Endothelial cell of umbilical vein (primary cell): ENCODE data around the gene PLEKHG4B. TPM values are rescaled to one million over a fixed set of nuclear protein-coding genes. Genes with fewer than 3 reads are reported as not detected.

Source experiments
- BruUV-seq: library from RNA; stranded (reverse); fragments of 400-500 nt; replicated peaks from 2 replicates; lab custom pipeline; 2021; lab: Mats Ljungman, UMichigan
- CTCF ChIA-PET: fragments of 300-600, 350-600 bp; sonication (Branson Sonifier 250); formaldehyde crosslinking; loops from one replicate; lab custom pipeline; 2021; ENCODE audit warnings: antibody characterized with exemption, inconsistent platforms; lab: Charles Lee
- POLR2A ChIA-PET: fragments of 300-600, 350-600 bp; sonication (Branson Sonifier 250); formaldehyde crosslinking; loops from one replicate; lab custom pipeline; 2021; ENCODE audit warnings: antibody characterized with exemption, inconsistent platforms; lab: Charles Lee
- DNase-seq: peaks from one replicate; pipeline ENCODE4 v3.0.0-alpha.2; 2011; ENCODE audit warnings: low read depth, low spot score
- FAIRE-seq: peaks from 2 replicates; lab custom pipeline; 2011; peaks lifted over from hg19 to GRCh38; lab: Jason Lieb, UNC
- H2AFZ ChIP-seq: 2 replicates; pipeline ENCODE4 v1.6.0; 2012; ENCODE audit warnings: low read depth, low read length, control low read depth, inconsistent platforms
- H3K27ac ChIP-seq: 2 replicates; pipeline ENCODE4 v1.5.1; 2011; ENCODE audit warnings: low read depth, mild to moderate bottlenecking, control low read depth, low read length, moderate library complexity; ENCODE audit not compliant: insufficient read depth
- H3K27me3 ChIP-seq, 2 experiments: 2 replicates each; pipeline versions ENCODE4 v1.6.0 to v1.6.1; 2011; ENCODE audit warnings: low read length in 2 of 2, mixed read lengths in 1 of 2; ENCODE audit not compliant: control insufficient read depth in 2 of 2, insufficient read depth in 2 of 2
- H3K36me3 ChIP-seq, 2 experiments: 2 replicates in 1 of 2; 3 replicates in 1 of 2; pipeline ENCODE4 v1.5.1; 2011; ENCODE audit warnings: low read length in 2 of 2, mild to moderate bottlenecking in 1 of 2, moderate library complexity in 1 of 2; ENCODE audit not compliant: control insufficient read depth in 2 of 2, insufficient read depth in 2 of 2; ENCODE audit errors: extremely low read depth in 1 of 2
- H3K4me1 ChIP-seq: 3 replicates; pipeline ENCODE4 v1.5.1; 2011; ENCODE audit warnings: mild to moderate bottlenecking, low read length; ENCODE audit not compliant: control insufficient read depth, insufficient read depth; ENCODE audit errors: extremely low read depth
- H3K4me2 ChIP-seq: 2 replicates; pipeline ENCODE4 v1.6.1; 2011; ENCODE audit warnings: low read length, control low read depth, mixed read lengths; ENCODE audit not compliant: insufficient read depth
- H3K4me3 ChIP-seq, 3 experiments: fragments of 200-600 bp in 1 of 3; sonication (generic), shearing (Covaris generic) in 1 of 3; replicated peaks in 1 of 3; 2 replicates each; pipeline ENCODE4 v1.5.1; 2011 to 2016; ENCODE audit warnings: control low read depth in 3 of 3, low read length in 3 of 3, mild to moderate bottlenecking in 2 of 3, inconsistent platforms in 1 of 3, low read depth in 1 of 3, moderate library complexity in 1 of 3; ENCODE audit not compliant: insufficient read depth in 1 of 3
- H3K79me2 ChIP-seq: 2 replicates; pipeline ENCODE4 v1.6.0; 2012; ENCODE audit warnings: low read length, inconsistent platforms; ENCODE audit not compliant: control insufficient read depth, insufficient read depth
- H3K9ac ChIP-seq: replicated peaks from 2 replicates; pipeline ENCODE3; 2011; ENCODE audit warnings: low read length, control low read depth; ENCODE audit not compliant: insufficient read depth; ENCODE audit errors: extremely low read depth
- H3K9me1 ChIP-seq: replicated peaks from 3 replicates; pipeline ENCODE4 v1.6.0; 2011; ENCODE audit warnings: mild to moderate bottlenecking, low read length; ENCODE audit not compliant: control insufficient read depth, insufficient read depth; ENCODE audit errors: extremely low read depth
- H3K9me3 ChIP-seq: replicated peaks from 2 replicates; pipeline ENCODE4 v1.5.1; 2012; ENCODE audit warnings: low read length, inconsistent platforms; ENCODE audit not compliant: control insufficient read depth, insufficient read depth
- H4K20me1 ChIP-seq: replicated peaks from 2 replicates; pipeline ENCODE3; 2011; ENCODE audit warnings: mild to moderate bottlenecking, low read length; ENCODE audit not compliant: control insufficient read depth, insufficient read depth; ENCODE audit errors: extremely low read depth
- POLR2AphosphoS5 ChIP-seq: IDR thresholded peaks from 2 replicates; pipeline ENCODE4 v1.6.1; 2012; ENCODE audit warnings: low read depth, mild to moderate bottlenecking, control low read depth, low read length, moderate library complexity; ENCODE audit not compliant: insufficient read depth
- dilution Hi-C: fragments of 300-500 bp; cut with MboI; formaldehyde crosslinking; loops from one replicate; pipeline ENCODE4 v1.15.0; 2019; ENCODE audit warnings: low sequenced_read_pairs; ENCODE audit not compliant: extremely low pct_ligation_motif_present
- intact Hi-C: fragments of 100-400 bp; cut with micrococcal nuclease; formaldehyde crosslinking; loops from one replicate; pipeline ENCODE4 v1.10.0; 2022
- polyA plus RNA-seq, 4 experiments: library from polyadenylated mRNA; depleted of rRNA in 3 of 4; stranded (reverse) in 3 of 4; unstranded in 1 of 4; fragments of >200 nt; gene quantifications; 2 replicates each; pipeline versions ENCODE4 v1.2.1 to v1.2.3, GENCODE V29; 2011 to 2012; ENCODE audit warnings: missing spikeins in 1 of 4
- total RNA-seq: library from RNA; stranded (reverse); gene quantifications from 2 replicates; pipeline ENCODE4 v1.2.3, GENCODE V29; 2021
- TF ChIP-seq, protein P1 (sequence below), 2 donors: IDR thresholded peaks; 1 replicate in 1 of 2; 2 replicates in 1 of 2; pipeline ENCODE4 v1.5.1; 2011; ENCODE audit warnings: low read length in 2 of 2, mild to moderate bottlenecking in 2 of 2, moderate library complexity in 2 of 2, control low read depth in 1 of 2, inconsistent platforms in 1 of 2, low read depth in 1 of 2; ENCODE audit not compliant: insufficient read depth in 1 of 2; ENCODE audit errors: extremely low read depth in 1 of 2

PLEKHG4B gene
- total and polyA plus RNA-seq, 2 donors (not counting 3 experiments of a cell fraction or from before 2014, with no cell fraction given), result not detected

DNA sequence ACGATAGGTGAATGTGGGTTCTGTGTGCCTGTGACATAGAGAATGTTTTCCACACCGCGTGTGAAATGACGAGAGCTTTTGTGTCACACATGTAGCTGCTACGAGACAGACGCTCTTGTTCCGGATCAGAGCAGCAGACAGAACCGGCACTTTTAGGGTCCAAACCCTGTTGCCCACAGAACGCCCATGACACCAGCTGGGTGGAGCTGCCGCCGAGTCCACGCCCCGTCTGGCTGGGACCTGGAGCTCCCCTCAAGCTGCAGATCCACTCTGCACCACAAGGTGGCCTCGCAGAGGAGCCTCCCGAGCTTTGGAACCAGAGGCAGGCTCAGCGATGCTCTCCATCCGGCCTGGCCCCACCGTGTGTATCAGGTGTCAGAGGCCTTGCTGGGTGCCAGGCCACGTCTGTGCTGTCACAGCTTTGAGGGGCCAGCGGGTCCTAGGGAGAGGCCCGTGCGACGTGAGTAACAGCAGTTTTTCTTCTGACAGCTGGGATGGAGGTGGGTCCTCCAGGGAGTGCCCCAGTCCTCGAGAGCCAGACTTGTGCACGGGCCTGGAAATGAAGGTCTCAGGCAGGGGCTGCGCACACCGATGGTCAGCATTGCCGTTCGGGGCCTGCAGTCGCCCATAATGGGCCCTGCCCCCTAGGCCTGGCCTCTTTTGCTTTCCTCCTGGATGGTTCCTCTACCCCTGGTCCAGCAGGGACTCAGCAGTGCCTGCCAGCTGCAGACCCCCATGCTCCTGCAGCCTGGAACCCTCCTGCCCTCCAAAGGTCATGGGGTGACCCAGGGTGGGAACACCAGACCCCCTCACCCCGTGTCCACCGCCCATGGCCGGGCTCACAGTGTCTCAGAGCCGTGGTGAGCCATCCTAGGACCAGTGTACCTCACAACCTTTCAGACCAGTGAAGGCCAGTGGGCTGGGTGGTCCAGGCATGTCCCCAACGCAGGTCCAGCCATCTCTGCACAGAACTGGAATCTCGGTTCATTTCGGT is 96.8 kb downstream of the PLEKHG4B start:
- Histone ChIP-seq H3K4me1 (no peaks in the 10 kb centered on the region), H3K4me2 (no peak overlapping the region), H3K27ac (no peak overlapping the region), H3K27me3 (peaks cover 5 to 8% of the 10 kb centered on the region in 2 experiments), H3K9me1 (no peaks in the 10 kb centered on the region), H3K79me2 (no peaks in the 10 kb centered on the region), H3K9me3 (no peaks in the 10 kb centered on the region), H3K36me3 (no peaks in the 10 kb centered on the region), H4K20me1 (no peaks in the 10 kb centered on the region), H3K4me3 (no peak overlapping the region), H2AFZ (peak overlapping the region; percentile 1), H3K9ac (no peak overlapping the region)
- TF ChIP-seq, protein P1, sequence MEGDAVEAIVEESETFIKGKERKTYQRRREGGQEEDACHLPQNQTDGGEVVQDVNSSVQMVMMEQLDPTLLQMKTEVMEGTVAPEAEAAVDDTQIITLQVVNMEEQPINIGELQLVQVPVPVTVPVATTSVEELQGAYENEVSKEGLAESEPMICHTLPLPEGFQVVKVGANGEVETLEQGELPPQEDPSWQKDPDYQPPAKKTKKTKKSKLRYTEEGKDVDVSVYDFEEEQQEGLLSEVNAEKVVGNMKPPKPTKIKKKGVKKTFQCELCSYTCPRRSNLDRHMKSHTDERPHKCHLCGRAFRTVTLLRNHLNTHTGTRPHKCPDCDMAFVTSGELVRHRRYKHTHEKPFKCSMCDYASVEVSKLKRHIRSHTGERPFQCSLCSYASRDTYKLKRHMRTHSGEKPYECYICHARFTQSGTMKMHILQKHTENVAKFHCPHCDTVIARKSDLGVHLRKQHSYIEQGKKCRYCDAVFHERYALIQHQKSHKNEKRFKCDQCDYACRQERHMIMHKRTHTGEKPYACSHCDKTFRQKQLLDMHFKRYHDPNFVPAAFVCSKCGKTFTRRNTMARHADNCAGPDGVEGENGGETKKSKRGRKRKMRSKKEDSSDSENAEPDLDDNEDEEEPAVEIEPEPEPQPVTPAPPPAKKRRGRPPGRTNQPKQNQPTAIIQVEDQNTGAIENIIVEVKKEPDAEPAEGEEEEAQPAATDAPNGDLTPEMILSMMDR (IDR thresholded peaks at IDR 0.05; ENCODE audit: extremely low read depth in 1 of 2, insufficient read depth in 1 of 2, low read depth in 1 of 2, low read length in 2 of 2), result peak; percentile 92 to 99
- TF ChIP-seq POLR2AphosphoS5, result no peak
- CTCF ChIA-PET, result interaction anchor here (0.7 to 2.4 kb wide), 33 partner anchors 8 to 263 kb away, joined by 3 to 36 read pairs (median 4); partner anchors contain the start of genes AHRR, CCDC127, PDCD6 and SDHA
- dilution Hi-C loops, result no loop called here
- intact Hi-C loops, result loop anchor here (1.0 to 5.0 kb wide), 5 partner anchors 31 to 242 kb away; partner anchors contain the start of genes AHRR and PDCD6
- no TSS peak for BruUV-seq
- DNase-seq, result peak; percentile 76
- peak; percentile 87 for FAIRE-seq
- POLR2A ChIA-PET, result interaction anchor here (0.9 to 2.0 kb wide), 3 partner anchors 29 to 82 kb away, joined by 3 to 4 read pairs (median 3); partner anchors contain the start of genes CCDC127 and SDHA
